ENCODE data around the gene STK16. TPM values are rescaled to one million over a fixed set of nuclear protein-coding genes. Genes with fewer than 3 reads are reported as not detected.

Gene STK16
- polyA plus RNA-seq, 3 donors = 16.7 to 40.7 (median 17.8) TPM

GRCh38 chr2:219285373-219285735 is 40.1 kb downstream of the STK16 start:
- Histone ChIP-seq H2AFZ (ENCODE audit: insufficient read depth, low read depth, low read length, poor library complexity, severe bottlenecking) (no peak overlapping the region), H3K4me3 (replicated peaks in 1 of 3; ENCODE audit: low read depth in 2 of 3, low read length in 3 of 3) (no peak overlapping the region), H3K36me3 (replicated peaks in 1 of 2; ENCODE audit: control insufficient read depth in 1 of 2, insufficient read depth in 2 of 2, low read length in 2 of 2) (peaks cover 49 to 55% of the 10 kb centered on the region in 2 donors), H4K20me1 (ENCODE audit: insufficient read depth, low read length) (peaks cover 5% of the 10 kb centered on the region), H3K9me3 (replicated peaks in 1 of 2; ENCODE audit: control insufficient read depth in 1 of 2, insufficient read depth in 1 of 2, low read length in 2 of 2) (no peaks in the 10 kb centered on the region), H3K4me2 (replicated peaks; ENCODE audit: extremely low read depth, low read length, poor library complexity, severe bottlenecking) (no peak overlapping the region), H3K27me3 (ENCODE audit: control insufficient read depth in 2 of 2, insufficient read depth in 2 of 2, low read length in 2 of 2) (no peaks in the 10 kb centered on the region), H3K79me2 (ENCODE audit: insufficient read depth, low read length) (no peaks in the 10 kb centered on the region), H3K9ac (ENCODE audit: insufficient read depth, low read length, poor library complexity, severe bottlenecking) (no peak overlapping the region), H3K4me1 (ENCODE audit: control insufficient read depth in 1 of 2, insufficient read depth in 2 of 2, low read length in 2 of 2) (peaks cover under 1 to 5% of the 10 kb centered on the region in 2 donors), H3K27ac (ENCODE audit: low read depth in 1 of 2, low read length in 2 of 2) (no peak overlapping the region)
- TF ChIP-seq, protein P1, sequence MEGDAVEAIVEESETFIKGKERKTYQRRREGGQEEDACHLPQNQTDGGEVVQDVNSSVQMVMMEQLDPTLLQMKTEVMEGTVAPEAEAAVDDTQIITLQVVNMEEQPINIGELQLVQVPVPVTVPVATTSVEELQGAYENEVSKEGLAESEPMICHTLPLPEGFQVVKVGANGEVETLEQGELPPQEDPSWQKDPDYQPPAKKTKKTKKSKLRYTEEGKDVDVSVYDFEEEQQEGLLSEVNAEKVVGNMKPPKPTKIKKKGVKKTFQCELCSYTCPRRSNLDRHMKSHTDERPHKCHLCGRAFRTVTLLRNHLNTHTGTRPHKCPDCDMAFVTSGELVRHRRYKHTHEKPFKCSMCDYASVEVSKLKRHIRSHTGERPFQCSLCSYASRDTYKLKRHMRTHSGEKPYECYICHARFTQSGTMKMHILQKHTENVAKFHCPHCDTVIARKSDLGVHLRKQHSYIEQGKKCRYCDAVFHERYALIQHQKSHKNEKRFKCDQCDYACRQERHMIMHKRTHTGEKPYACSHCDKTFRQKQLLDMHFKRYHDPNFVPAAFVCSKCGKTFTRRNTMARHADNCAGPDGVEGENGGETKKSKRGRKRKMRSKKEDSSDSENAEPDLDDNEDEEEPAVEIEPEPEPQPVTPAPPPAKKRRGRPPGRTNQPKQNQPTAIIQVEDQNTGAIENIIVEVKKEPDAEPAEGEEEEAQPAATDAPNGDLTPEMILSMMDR (IDR thresholded peaks at IDR 0.05) = no peak
- intact Hi-C loops (cut with micrococcal nuclease) = no loop called here
- WGBS (ENCODE audit: insufficient coverage) = 93% methylated on average over 1 of the region's 12 CpGs
- H3K9me3 Mint-ChIP-seq = no peaks in the 10 kb centered on the region
- DNase-seq = no peak
- peaks cover 58% of the 10 kb centered on the region in 2 donors for H3K36me3 Mint-ChIP-seq
- H3K4me3 Mint-ChIP-seq = no peak overlapping the region
- H3K27ac Mint-ChIP-seq = peak overlapping the region in 1 of 7 donors; percentile 42
- peaks cover 0 to 5% (median under 1%) of the 10 kb centered on the region in 3 donors for H3K27me3 Mint-ChIP-seq (ENCODE audit: low read depth in 3 of 3)
- peaks cover 6% of the 10 kb centered on the region for H3K4me1 Mint-ChIP-seq

- Histone ChIP-seq H3K36me3 (replicated peaks in 1 of 2; ENCODE audit: control insufficient read depth in 1 of 2, insufficient read depth in 2 of 2, low read length in 2 of 2) (peaks cover 47 to 49% of the 10 kb centered on the region in 2 donors), H3K27me3 (ENCODE audit: control insufficient read depth in 2 of 2, insufficient read depth in 2 of 2, low read length in 2 of 2) (no peaks in the 10 kb centered on the region), H3K4me2 (replicated peaks; ENCODE audit: extremely low read depth, low read length, poor library complexity, severe bottlenecking) (no peak overlapping the region), H3K79me2 (ENCODE audit: insufficient read depth, low read length) (no peaks in the 10 kb centered on the region), H3K4me1 (ENCODE audit: control insufficient read depth in 1 of 2, insufficient read depth in 2 of 2, low read length in 2 of 2) (no peaks in the 10 kb centered on the region), H2AFZ (ENCODE audit: insufficient read depth, low read depth, low read length, poor library complexity, severe bottlenecking) (no peak overlapping the region), H3K9me3 (replicated peaks in 1 of 2; ENCODE audit: control insufficient read depth in 1 of 2, insufficient read depth in 1 of 2, low read length in 2 of 2) (no peaks in the 10 kb centered on the region), H4K20me1 (ENCODE audit: insufficient read depth, low read length) (peaks cover 5% of the 10 kb centered on the region), H3K4me3 (replicated peaks in 1 of 3; ENCODE audit: low read depth in 2 of 3, low read length in 3 of 3) (no peak overlapping the region), H3K27ac (ENCODE audit: low read depth in 1 of 2, low read length in 2 of 2) (no peak overlapping the region), H3K9ac (ENCODE audit: insufficient read depth, low read length, poor library complexity, severe bottlenecking) (no peak overlapping the region)
- Mint-ChIP-seq H3K4me3 (no peak overlapping the region), H3K27ac (no peak overlapping the region), H3K36me3 (peaks cover 52% of the 10 kb centered on the region in 2 donors), H3K4me1 (peaks cover 2% of the 10 kb centered on the region), H3K9me3 (peaks cover 0 to 1% (median 0%) of the 10 kb centered on the region in 7 donors), H3K27me3 (ENCODE audit: low read depth in 3 of 3) (peaks cover 0 to 6% (median 5%) of the 10 kb centered on the region in 3 donors)
- TF ChIP-seq, protein P1 (IDR thresholded peaks at IDR 0.05) = no peak
- DNase-seq = no peak
- intact Hi-C loops (cut with micrococcal nuclease) = no loop called here
- 100% methylated on average over 10 of the region's 17 CpGs for WGBS (ENCODE audit: insufficient coverage)
These were observed 40.7 kb downstream of the STK16 start for GRCh38 chr2:219285894-219286425.
